ENCODE measurements around the gene DNAJB5. TPM values are rescaled to one million over a fixed set of nuclear protein-coding genes. Genes with fewer than 3 reads are reported as not detected.

Gene DNAJB5
- polyA plus RNA-seq, 1 of the 3 experiments (the other 2 are of a cell fraction): 3.3 TPM

- WGBS (ENCODE audit: low lambda C conversion rate): 57% methylated on average over 7 of the region's 7 CpGs
- no peaks in the 10 kb centered on the region for H4K20me1 ChIP-seq (ENCODE audit: insufficient read depth)
- no peaks in the 10 kb centered on the region for H3F3A ChIP-seq (replicated peaks; ENCODE audit: insufficient read depth)
- H3K4me3 ChIP-seq (ENCODE audit: low read depth in 2 of 2, low read length in 1 of 2): no peak overlapping the region
- H3K9me3 ChIP-seq: no peaks in the 10 kb centered on the region
- no peak overlapping the region for H3K27ac ChIP-seq (ENCODE audit: low read depth in 2 of 2, low read length in 1 of 2)
- no peaks in the 10 kb centered on the region for H3K79me2 ChIP-seq (ENCODE audit: insufficient read depth)
- H3K27me3 ChIP-seq (ENCODE audit: insufficient read depth): peaks cover 14% of the 10 kb centered on the region
- TF ChIP-seq FOSL2 (IDR thresholded peaks at IDR 0.05; ENCODE audit: borderline replicate concordance, low read depth) (no peak), CHD2 (IDR thresholded peaks at IDR 0.05; ENCODE audit: low read length, partially characterized antibody) (no peak), GABPA (IDR thresholded peaks at IDR 0.05; ENCODE audit: low read depth) (no peak), RCOR1 (IDR thresholded peaks at IDR 0.05; ENCODE audit: low read length) (no peak), SIN3A (IDR thresholded peaks at IDR 0.05; ENCODE audit: borderline replicate concordance, low read depth, low read length) (no peak), ELF1 (IDR thresholded peaks at IDR 0.05) (no peak), RFX5 (IDR thresholded peaks at IDR 0.05; ENCODE audit: low read length) (no peak), FOXM1 (IDR thresholded peaks at IDR 0.05; ENCODE audit: low read depth) (no peak), JUND (IDR thresholded peaks at IDR 0.05) (no peak), RAD21 (IDR thresholded peaks at IDR 0.05; ENCODE audit: low read length) (no peak), EZH2phosphoT487 (IDR thresholded peaks at IDR 0.05; ENCODE audit: borderline replicate concordance, low read depth) (no peak)
- TF ChIP-seq, protein P1, sequence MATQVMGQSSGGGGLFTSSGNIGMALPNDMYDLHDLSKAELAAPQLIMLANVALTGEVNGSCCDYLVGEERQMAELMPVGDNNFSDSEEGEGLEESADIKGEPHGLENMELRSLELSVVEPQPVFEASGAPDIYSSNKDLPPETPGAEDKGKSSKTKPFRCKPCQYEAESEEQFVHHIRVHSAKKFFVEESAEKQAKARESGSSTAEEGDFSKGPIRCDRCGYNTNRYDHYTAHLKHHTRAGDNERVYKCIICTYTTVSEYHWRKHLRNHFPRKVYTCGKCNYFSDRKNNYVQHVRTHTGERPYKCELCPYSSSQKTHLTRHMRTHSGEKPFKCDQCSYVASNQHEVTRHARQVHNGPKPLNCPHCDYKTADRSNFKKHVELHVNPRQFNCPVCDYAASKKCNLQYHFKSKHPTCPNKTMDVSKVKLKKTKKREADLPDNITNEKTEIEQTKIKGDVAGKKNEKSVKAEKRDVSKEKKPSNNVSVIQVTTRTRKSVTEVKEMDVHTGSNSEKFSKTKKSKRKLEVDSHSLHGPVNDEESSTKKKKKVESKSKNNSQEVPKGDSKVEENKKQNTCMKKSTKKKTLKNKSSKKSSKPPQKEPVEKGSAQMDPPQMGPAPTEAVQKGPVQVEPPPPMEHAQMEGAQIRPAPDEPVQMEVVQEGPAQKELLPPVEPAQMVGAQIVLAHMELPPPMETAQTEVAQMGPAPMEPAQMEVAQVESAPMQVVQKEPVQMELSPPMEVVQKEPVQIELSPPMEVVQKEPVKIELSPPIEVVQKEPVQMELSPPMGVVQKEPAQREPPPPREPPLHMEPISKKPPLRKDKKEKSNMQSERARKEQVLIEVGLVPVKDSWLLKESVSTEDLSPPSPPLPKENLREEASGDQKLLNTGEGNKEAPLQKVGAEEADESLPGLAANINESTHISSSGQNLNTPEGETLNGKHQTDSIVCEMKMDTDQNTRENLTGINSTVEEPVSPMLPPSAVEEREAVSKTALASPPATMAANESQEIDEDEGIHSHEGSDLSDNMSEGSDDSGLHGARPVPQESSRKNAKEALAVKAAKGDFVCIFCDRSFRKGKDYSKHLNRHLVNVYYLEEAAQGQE (IDR thresholded peaks at IDR 0.05; ENCODE audit: low read depth, low read length): no peak
- H3K4me2 ChIP-seq: no peak overlapping the region
- ChIA-PET POLR2A (interaction anchor here (0.9 kb wide), 1 partner anchor 83 kb away, joined by 5 read pairs; no protein-coding TSS in a partner anchor), CTCF (interaction anchor here (2.2 to 8.2 kb wide), 3 partner anchors 13 to 84 kb away, joined by 5 to 155 read pairs (median 54); no protein-coding TSS in a partner anchor)
- H3K9ac ChIP-seq: no peak overlapping the region
- no peak for DNase-seq
- H3K4me1 ChIP-seq (ENCODE audit: control insufficient read depth in 1 of 2, insufficient read depth in 2 of 2, low read depth in 1 of 2, low read length in 1 of 2): peaks cover 0 to 23% of the 10 kb centered on the region in 2 experiments; a peak in 1 of 4 replicates
- no peak overlapping the region for H2AFZ ChIP-seq (ENCODE audit: low read depth)
- no peaks in the 10 kb centered on the region for H3K9me2 ChIP-seq
- no peaks in the 10 kb centered on the region for H3K36me3 ChIP-seq (replicated peaks in 1 of 2; ENCODE audit: control insufficient read depth in 1 of 2, insufficient read depth in 2 of 2, low read length in 1 of 2)
Observed at GRCh38 chr9:34982361-34982760, 7.2 kb upstream of the DNAJB5 start.

- Histone ChIP-seq H3K4me3 (ENCODE audit: low read depth in 2 of 2, low read length in 1 of 2) (no peak overlapping the region), H3K79me2 (ENCODE audit: insufficient read depth) (no peaks in the 10 kb centered on the region), H3K27me3 (ENCODE audit: insufficient read depth) (peaks cover 6% of the 10 kb centered on the region), H3K9ac (no peak overlapping the region), H3F3A (replicated peaks; ENCODE audit: insufficient read depth) (no peaks in the 10 kb centered on the region), H3K27ac (ENCODE audit: low read depth in 2 of 2, low read length in 1 of 2) (no peak overlapping the region), H3K4me1 (ENCODE audit: control insufficient read depth in 1 of 2, insufficient read depth in 2 of 2, low read depth in 1 of 2, low read length in 1 of 2) (peaks cover 0 to 29% of the 10 kb centered on the region in 2 experiments; a peak in 1 of 4 replicates), H3K36me3 (replicated peaks in 1 of 2; ENCODE audit: control insufficient read depth in 1 of 2, insufficient read depth in 2 of 2, low read length in 1 of 2) (no peaks in the 10 kb centered on the region), H2AFZ (ENCODE audit: low read depth) (no peak overlapping the region), H3K9me2 (no peaks in the 10 kb centered on the region), H4K20me1 (ENCODE audit: insufficient read depth) (no peaks in the 10 kb centered on the region), H3K4me2 (no peak overlapping the region), H3K9me3 (no peaks in the 10 kb centered on the region)
- 88% methylated on average over 2 of the region's 2 CpGs for whole genome bisulfite sequencing (ENCODE audit: low lambda C conversion rate)
- no peak for DNase-seq
- ChIA-PET POLR2A (no interaction called here), CTCF (interaction anchor here (2.2 to 8.2 kb wide), 4 partner anchors 13 to 85 kb away, joined by 5 to 155 read pairs (median 40); no protein-coding TSS in a partner anchor)
- TF ChIP-seq FOXM1 (IDR thresholded peaks at IDR 0.05; ENCODE audit: low read depth): no peak
Observed at GRCh38 chr9:34983209-34983608, 6.3 kb upstream of the DNAJB5 start.
